Measurements from ENCODE around the gene RPL37A. TPM values are rescaled to one million over a fixed set of nuclear protein-coding genes. Genes with fewer than 3 reads are reported as not detected.

The RPL37A gene
- total RNA-seq, 1 donor from 2014 or later = 2,984 TPM

- DNase-seq (ENCODE audit: low read depth) = no peak
- no peak for TF ChIP-seq CTCF (conservative IDR thresholded peaks at IDR 0.05; ENCODE audit: low read depth, low read length)
- H3K4me3 ChIP-seq (ENCODE audit: low read depth, low read length) = no peak overlapping the region
Measured at GRCh38 chr2:216553093-216553478, 54.4 kb downstream of the RPL37A start.

Other genes with a start within 250 kb of the RPL37A start
- gene MARCHF4, start 126.4 kb upstream of the RPL37A start, total RNA-seq = 4.2 and 6.9 TPM in 2 replicates
- 23.5 and 30.1 TPM in 2 replicates for gene SMARCAL1, start 86.4 kb upstream of the RPL37A start, total RNA-seq
- 409 and 423 TPM in 2 replicates for gene IGFBP2, start 134.6 kb downstream of the RPL37A start, total RNA-seq
- 61.9 and 111 TPM in 2 replicates for gene IGFBP5, start 196.7 kb downstream of the RPL37A start, total RNA-seq